Measurements from ENCODE around the gene CMTR1. TPM values are rescaled to one million over a fixed set of nuclear protein-coding genes. Genes with fewer than 3 reads are reported as not detected.

The CMTR1 gene
- total RNA-seq, 2 donors from 2014 or later = 28.1 to 147 TPM

- H3K27me3 ChIP-seq (replicated peaks; ENCODE audit: insufficient read depth) = no peaks in the 10 kb centered on the region
- H3K9me3 ChIP-seq = no peaks in the 10 kb centered on the region
- 69% methylated on average over 19 of the region's 19 CpGs for WGBS
- no peaks in the 10 kb centered on the region for H3K4me1 ChIP-seq (replicated peaks)
- no peak overlapping the region for H3K27ac ChIP-seq
- H3K36me3 ChIP-seq = no peaks in the 10 kb centered on the region
- no peak for TF ChIP-seq CTCF (IDR thresholded peaks at IDR 0.05)
- no peak for TF ChIP-seq POLR2AphosphoS5 (IDR thresholded peaks at IDR 0.05)
- TF ChIP-seq POLR2A (IDR thresholded peaks at IDR 0.05) = no peak
- no peak overlapping the region for H3K4me3 ChIP-seq
- DNase-seq (ENCODE audit: low spot score) = no peak
- intact Hi-C loops (cut with DNase I) = no loop called here
Observed at GRCh38 chr6:37524025-37524969, 91.3 kb downstream of the CMTR1 start.

- no peaks in the 10 kb centered on the region for H3K27me3 ChIP-seq (replicated peaks; ENCODE audit: insufficient read depth)
- DNase-seq (ENCODE audit: low spot score) = no peak
- intact Hi-C loops (cut with DNase I) = no loop called here
- no peak overlapping the region for H3K4me3 ChIP-seq
- H3K9me3 ChIP-seq = no peaks in the 10 kb centered on the region
- no peak overlapping the region for H3K27ac ChIP-seq
- WGBS = 81% methylated on average over 4 of the region's 4 CpGs
- no peaks in the 10 kb centered on the region for H3K4me1 ChIP-seq (replicated peaks)
- no peaks in the 10 kb centered on the region for H3K36me3 ChIP-seq
- TF ChIP-seq POLR2AphosphoS5 (IDR thresholded peaks at IDR 0.05) (no peak), CTCF (IDR thresholded peaks at IDR 0.05) (no peak), POLR2A (IDR thresholded peaks at IDR 0.05) (no peak)
Observed at GRCh38 chr6:37524970-37525318, 91.9 kb downstream of the CMTR1 start.

GRCh38 chr6:37525460-37526357 is 92.7 kb downstream of the CMTR1 start:
- intact Hi-C loops (cut with DNase I) = no loop called here
- no peaks in the 10 kb centered on the region for H3K27me3 ChIP-seq (replicated peaks; ENCODE audit: insufficient read depth)
- no peak for DNase-seq (ENCODE audit: low spot score)
- no peak overlapping the region for H3K27ac ChIP-seq
- WGBS = 74% methylated on average over 12 of the region's 12 CpGs
- no peaks in the 10 kb centered on the region for H3K4me1 ChIP-seq (replicated peaks)
- H3K4me3 ChIP-seq = no peak overlapping the region
- no peak for TF ChIP-seq POLR2AphosphoS5 (IDR thresholded peaks at IDR 0.05)
- TF ChIP-seq POLR2A (IDR thresholded peaks at IDR 0.05) = no peak
- TF ChIP-seq CTCF (IDR thresholded peaks at IDR 0.05) = no peak
- no peaks in the 10 kb centered on the region for H3K36me3 ChIP-seq
- no peaks in the 10 kb centered on the region for H3K9me3 ChIP-seq

GRCh38 chr6:37528541-37528940 is 95.5 kb downstream of the CMTR1 start:
- intact Hi-C loops (cut with DNase I) = no loop called here

More at GRCh38 chr6:37528541-37528940, 95.5 kb downstream of the CMTR1 start:
- no peak for TF ChIP-seq CTCF (IDR thresholded peaks at IDR 0.05)
- Histone ChIP-seq H3K27ac (no peak overlapping the region), H3K36me3 (no peaks in the 10 kb centered on the region), H3K9me3 (no peaks in the 10 kb centered on the region), H3K4me3 (no peak overlapping the region), H3K27me3 (replicated peaks; ENCODE audit: insufficient read depth) (no peaks in the 10 kb centered on the region), H3K4me1 (replicated peaks) (no peaks in the 10 kb centered on the region)
- WGBS = 25% methylated on average over 8 of the region's 8 CpGs
- no peak for DNase-seq (ENCODE audit: low spot score)

Data from prostate gland (tissue), 2 donors.